ENCODE data around the gene CIZ1.

The CIZ1 gene

GRCh38 chr9:128116104-128117083 is 75.0 kb downstream of the CIZ1 start:
- H3K4me1 ChIP-seq (ENCODE audit: control insufficient read depth in 1 of 2, insufficient read depth in 2 of 2, low read length in 2 of 2) = peaks cover 0 to 7% of the 10 kb centered on the region in 2 donors
- H3K9me3 ChIP-seq (ENCODE audit: control insufficient read depth in 1 of 2, low read length in 2 of 2) = no peaks in the 10 kb centered on the region
- no peaks in the 10 kb centered on the region for H3K27me3 ChIP-seq (ENCODE audit: low read depth, low read length)
- no peak overlapping the region for H3K4me3 ChIP-seq (ENCODE audit: low read depth in 1 of 2, low read length in 2 of 2)
- peaks cover 4 to 20% of the 10 kb centered on the region in 2 donors for H3K36me3 ChIP-seq (ENCODE audit: control insufficient read depth in 1 of 2, insufficient read depth in 2 of 2, low read length in 2 of 2)
- H3K27ac ChIP-seq (ENCODE audit: low read length) = peak overlapping the region; percentile 51
